ENCODE data around the gene GGTA1. TPM values are rescaled to one million over a fixed set of nuclear protein-coding genes. Genes with fewer than 3 reads are reported as not detected.

Gene GGTA1
- total and polyA plus RNA-seq, 2 donors (not counting 1 experiment from before 2014, with no cell fraction given), result not detected

DNA sequence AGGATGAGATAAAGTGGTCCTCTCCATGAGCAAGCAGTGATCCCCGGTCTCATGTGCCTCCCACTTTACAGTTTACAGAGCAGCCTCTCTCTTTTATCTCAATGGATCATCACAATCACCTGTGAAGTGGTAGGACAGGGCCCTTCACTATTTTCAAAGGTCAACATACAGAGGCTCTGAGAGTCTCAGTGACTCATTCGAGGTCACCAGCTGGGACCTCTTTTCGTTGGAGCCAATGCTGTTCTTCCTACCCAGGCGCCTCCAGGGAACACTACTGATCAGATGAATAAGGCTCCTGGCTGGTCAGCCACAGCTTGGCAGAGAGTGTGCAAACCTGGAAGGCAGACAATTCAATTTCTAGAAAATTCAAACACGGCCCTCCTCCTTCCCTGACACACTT is 16.6 kb downstream of the GGTA1 start:
- Histone ChIP-seq H3K27me3 (ENCODE audit: control insufficient read depth, insufficient read depth, low read length) (no peaks in the 10 kb centered on the region), H3K4me3 (replicated peaks in 1 of 4; ENCODE audit: control extremely low read depth in 1 of 4, insufficient read depth in 1 of 4, low read depth in 3 of 4, low read length in 4 of 4) (no peak overlapping the region), H2AFZ (ENCODE audit: low read length) (no peak overlapping the region), H4K20me1 (ENCODE audit: control insufficient read depth, extremely low read depth, insufficient read depth, low read length) (no peaks in the 10 kb centered on the region), H3K9ac (ENCODE audit: insufficient read depth, low read length) (no peak overlapping the region), H3K4me1 (ENCODE audit: control insufficient read depth, extremely low read depth, insufficient read depth, low read length) (no peaks in the 10 kb centered on the region), H3K27ac (ENCODE audit: insufficient read depth, low read length) (no peak overlapping the region), H3K36me3 (ENCODE audit: control insufficient read depth, insufficient read depth, low read length) (no peaks in the 10 kb centered on the region), H3K9me3 (ENCODE audit: control insufficient read depth, insufficient read depth, low read depth, low read length) (no peaks in the 10 kb centered on the region), H3K4me2 (ENCODE audit: extremely low read depth, insufficient read depth, low read length) (no peak overlapping the region), H3K79me2 (ENCODE audit: control insufficient read depth, insufficient read depth, low read length) (no peaks in the 10 kb centered on the region)
- TF ChIP-seq, protein P1, sequence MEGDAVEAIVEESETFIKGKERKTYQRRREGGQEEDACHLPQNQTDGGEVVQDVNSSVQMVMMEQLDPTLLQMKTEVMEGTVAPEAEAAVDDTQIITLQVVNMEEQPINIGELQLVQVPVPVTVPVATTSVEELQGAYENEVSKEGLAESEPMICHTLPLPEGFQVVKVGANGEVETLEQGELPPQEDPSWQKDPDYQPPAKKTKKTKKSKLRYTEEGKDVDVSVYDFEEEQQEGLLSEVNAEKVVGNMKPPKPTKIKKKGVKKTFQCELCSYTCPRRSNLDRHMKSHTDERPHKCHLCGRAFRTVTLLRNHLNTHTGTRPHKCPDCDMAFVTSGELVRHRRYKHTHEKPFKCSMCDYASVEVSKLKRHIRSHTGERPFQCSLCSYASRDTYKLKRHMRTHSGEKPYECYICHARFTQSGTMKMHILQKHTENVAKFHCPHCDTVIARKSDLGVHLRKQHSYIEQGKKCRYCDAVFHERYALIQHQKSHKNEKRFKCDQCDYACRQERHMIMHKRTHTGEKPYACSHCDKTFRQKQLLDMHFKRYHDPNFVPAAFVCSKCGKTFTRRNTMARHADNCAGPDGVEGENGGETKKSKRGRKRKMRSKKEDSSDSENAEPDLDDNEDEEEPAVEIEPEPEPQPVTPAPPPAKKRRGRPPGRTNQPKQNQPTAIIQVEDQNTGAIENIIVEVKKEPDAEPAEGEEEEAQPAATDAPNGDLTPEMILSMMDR (conservative IDR thresholded peaks at IDR 0.05 in 1 of 2, IDR thresholded peaks at IDR 0.05 in 1 of 2; ENCODE audit: low read depth in 1 of 2, low read length in 2 of 2), result no peak
- TF ChIP-seq EZH2 (IDR thresholded peaks at IDR 0.05; ENCODE audit: low read length, missing control alignments), result no peak
- no peak for DNase-seq (ENCODE audit: low read depth in 2 of 2)

DNA sequence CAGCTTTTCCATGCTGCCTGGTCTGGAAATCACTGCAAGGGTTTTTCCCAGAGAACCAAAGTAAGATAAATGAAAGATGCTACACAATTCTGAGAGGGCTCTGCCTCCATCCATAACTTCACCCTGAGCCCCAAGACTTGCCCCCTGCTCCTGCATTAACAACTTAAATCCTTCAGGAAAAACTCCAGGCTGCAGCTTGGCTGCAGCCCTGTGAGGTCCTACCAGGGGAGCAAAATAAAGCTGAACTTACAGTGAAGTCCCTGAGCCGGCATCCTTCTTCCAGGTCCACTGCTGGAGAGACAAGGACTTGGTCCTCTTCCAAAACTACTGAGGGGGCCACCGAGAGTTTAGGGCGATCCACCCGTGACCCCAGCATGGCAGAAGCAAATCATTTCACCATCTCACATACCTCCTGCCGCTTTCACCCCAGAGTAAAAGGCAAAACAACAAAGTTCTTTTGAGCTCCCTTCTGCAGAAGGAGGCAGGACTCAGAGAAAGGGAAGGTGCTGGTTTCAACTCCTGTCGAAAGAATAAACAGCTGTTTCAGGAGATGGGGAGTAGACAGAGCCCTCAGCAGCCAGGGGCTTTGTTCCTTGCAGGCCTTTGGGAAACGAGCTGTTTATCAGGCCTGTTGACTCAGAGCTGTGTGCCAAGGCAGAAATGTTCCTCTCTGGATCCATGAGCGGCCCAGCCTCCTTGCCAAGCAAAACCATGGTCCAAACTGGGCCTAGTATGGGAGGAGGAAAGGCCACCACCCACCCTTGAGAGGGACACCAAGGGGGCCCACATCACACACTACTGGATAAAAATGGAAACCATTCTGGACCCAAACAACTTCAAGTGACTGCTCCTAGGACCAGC is 20.6 kb downstream of the GGTA1 start:
- Histone ChIP-seq H3K27me3 (ENCODE audit: control insufficient read depth, insufficient read depth, low read length) (peaks cover 9% of the 10 kb centered on the region), H2AFZ (ENCODE audit: low read length) (no peak overlapping the region)

DNA sequence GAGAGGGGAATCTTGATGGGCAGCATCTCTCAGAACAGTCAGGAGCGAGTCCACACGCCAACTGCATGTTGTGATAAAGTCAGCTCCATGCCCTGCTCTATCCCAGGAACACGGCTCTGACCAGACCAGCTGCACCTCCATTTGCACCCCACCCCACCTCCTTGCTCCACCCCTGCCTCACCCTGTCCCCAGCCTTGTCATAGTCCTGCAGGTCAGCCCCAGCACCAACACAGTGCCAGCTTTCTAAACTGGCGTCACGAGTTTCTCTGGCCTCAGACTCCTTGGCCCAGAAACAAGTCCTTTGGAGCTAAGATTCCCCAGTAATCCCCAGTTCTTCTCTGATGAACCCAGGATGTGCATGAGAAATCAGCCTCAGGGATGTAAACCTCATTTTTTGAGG is 23.5 kb downstream of the GGTA1 start:
- Histone ChIP-seq H3K4me2 (ENCODE audit: extremely low read depth, insufficient read depth, low read length) (no peak overlapping the region), H3K4me3 (replicated peaks in 1 of 4; ENCODE audit: control extremely low read depth in 1 of 4, insufficient read depth in 1 of 4, low read depth in 3 of 4, low read length in 4 of 4) (no peak overlapping the region), H3K27me3 (ENCODE audit: control insufficient read depth, insufficient read depth, low read length) (peaks cover 15% of the 10 kb centered on the region), H2AFZ (ENCODE audit: low read length) (no peak overlapping the region), H3K9ac (ENCODE audit: insufficient read depth, low read length) (no peak overlapping the region), H3K4me1 (ENCODE audit: control insufficient read depth, extremely low read depth, insufficient read depth, low read length) (no peaks in the 10 kb centered on the region), H4K20me1 (ENCODE audit: control insufficient read depth, extremely low read depth, insufficient read depth, low read length) (no peaks in the 10 kb centered on the region), H3K36me3 (ENCODE audit: control insufficient read depth, insufficient read depth, low read length) (no peaks in the 10 kb centered on the region), H3K27ac (ENCODE audit: insufficient read depth, low read length) (no peak overlapping the region), H3K9me3 (ENCODE audit: control insufficient read depth, insufficient read depth, low read depth, low read length) (no peaks in the 10 kb centered on the region), H3K79me2 (ENCODE audit: control insufficient read depth, insufficient read depth, low read length) (no peaks in the 10 kb centered on the region)
- no peak for DNase-seq (ENCODE audit: low read depth in 2 of 2)
- TF ChIP-seq EZH2 (IDR thresholded peaks at IDR 0.05; ENCODE audit: low read length, missing control alignments), result no peak
- TF ChIP-seq, protein P1 (conservative IDR thresholded peaks at IDR 0.05 in 1 of 2, IDR thresholded peaks at IDR 0.05 in 1 of 2; ENCODE audit: low read depth in 1 of 2, low read length in 2 of 2), result no peak

More for the DNA sequence above, 20.6 kb downstream of the GGTA1 start:
- DNase-seq (ENCODE audit: low read depth in 2 of 2), result no peak
- no peaks in the 10 kb centered on the region for H3K9me3 ChIP-seq (ENCODE audit: control insufficient read depth, insufficient read depth, low read depth, low read length)
- no peak overlapping the region for H3K27ac ChIP-seq (ENCODE audit: insufficient read depth, low read length)
- no peaks in the 10 kb centered on the region for H3K36me3 ChIP-seq (ENCODE audit: control insufficient read depth, insufficient read depth, low read length)
- no peaks in the 10 kb centered on the region for H3K4me1 ChIP-seq (ENCODE audit: control insufficient read depth, extremely low read depth, insufficient read depth, low read length)
- H3K4me3 ChIP-seq (replicated peaks in 1 of 4; ENCODE audit: control extremely low read depth in 1 of 4, insufficient read depth in 1 of 4, low read depth in 3 of 4, low read length in 4 of 4), result no peak overlapping the region
- no peaks in the 10 kb centered on the region for H3K79me2 ChIP-seq (ENCODE audit: control insufficient read depth, insufficient read depth, low read length)
- H4K20me1 ChIP-seq (ENCODE audit: control insufficient read depth, extremely low read depth, insufficient read depth, low read length), result no peaks in the 10 kb centered on the region
- TF ChIP-seq EZH2 (IDR thresholded peaks at IDR 0.05; ENCODE audit: low read length, missing control alignments), result no peak
- TF ChIP-seq, protein P1 (conservative IDR thresholded peaks at IDR 0.05 in 1 of 2, IDR thresholded peaks at IDR 0.05 in 1 of 2; ENCODE audit: low read depth in 1 of 2, low read length in 2 of 2), result no peak
- no peak overlapping the region for H3K4me2 ChIP-seq (ENCODE audit: extremely low read depth, insufficient read depth, low read length)
- no peak overlapping the region for H3K9ac ChIP-seq (ENCODE audit: insufficient read depth, low read length)

Measured in fibroblast of lung (primary cell).